K562 (cell line): Measurements from ENCODE around the gene CC2D1A.

Experiments used
- BCL6 ChIP-seq: fragments of 250-450 bp; sonication (Bioruptor Pico); IDR thresholded peaks from 2 replicates; pipeline ENCODE4 v1.4.0; 2020
- GATAD2A ChIP-seq: fragments of 450-650 bp; IDR thresholded peaks from 2 replicates; pipeline ENCODE4 v1.6.1; 2017
- MTA2 ChIP-seq: fragments of 450-650 bp; IDR thresholded peaks from 2 replicates; pipeline ENCODE4 v1.6.1; 2016; ENCODE audit warnings: low read depth
- POLR2AphosphoS5 ChIP-seq: IDR thresholded peaks from 2 replicates; pipeline ENCODE4 v1.6.1; 2011; ENCODE audit warnings: mild to moderate bottlenecking, low read depth, low read length, moderate library complexity; ENCODE audit not compliant: control insufficient read depth, insufficient read depth
- SETDB1 ChIP-seq: IDR thresholded peaks from one replicate; pipeline ENCODE4 v1.6.1; 2012; ENCODE audit warnings: low read length, control low read depth, inconsistent platforms
- SIN3A ChIP-seq, 2 experiments: fragments of 150-350 bp in 1 of 2; IDR thresholded peaks; 2 replicates each; pipeline ENCODE4 v1.6.1; 2011 to 2016; ENCODE audit warnings: borderline replicate concordance in 2 of 2, low read depth in 2 of 2, low read length in 2 of 2, mild to moderate bottlenecking in 2 of 2, moderate library complexity in 2 of 2; ENCODE audit not compliant: control insufficient read depth in 1 of 2
- ZNF449 ChIP-seq: fragments of 250-450 bp; sonication (Bioruptor Pico); IDR thresholded peaks from 2 replicates; pipeline ENCODE4 v1.8.0; 2022; ENCODE audit warnings: moderate library complexity, mild to moderate bottlenecking, inconsistent platforms
- TF ChIP-seq, protein P1 (sequence below): sonication (generic); formaldehyde crosslinking; IDR thresholded peaks from 2 replicates; pipeline ENCODE4 v1.8.1; 2023; ENCODE audit warnings: mild to moderate bottlenecking, missing genetic modification reagents
- TF ChIP-seq, protein P2 (sequence below), 2 experiments: fragments of 450-650 bp in 1 of 2; sonication (generic) in 1 of 2; formaldehyde crosslinking in 1 of 2; IDR thresholded peaks; 2 replicates each; pipeline versions ENCODE4 v1.7.1 to v1.9.0; 2016 to 2022; ENCODE audit warnings: inconsistent platforms in 1 of 2, mild to moderate bottlenecking in 1 of 2, missing genetic modification reagents in 1 of 2

DNA sequence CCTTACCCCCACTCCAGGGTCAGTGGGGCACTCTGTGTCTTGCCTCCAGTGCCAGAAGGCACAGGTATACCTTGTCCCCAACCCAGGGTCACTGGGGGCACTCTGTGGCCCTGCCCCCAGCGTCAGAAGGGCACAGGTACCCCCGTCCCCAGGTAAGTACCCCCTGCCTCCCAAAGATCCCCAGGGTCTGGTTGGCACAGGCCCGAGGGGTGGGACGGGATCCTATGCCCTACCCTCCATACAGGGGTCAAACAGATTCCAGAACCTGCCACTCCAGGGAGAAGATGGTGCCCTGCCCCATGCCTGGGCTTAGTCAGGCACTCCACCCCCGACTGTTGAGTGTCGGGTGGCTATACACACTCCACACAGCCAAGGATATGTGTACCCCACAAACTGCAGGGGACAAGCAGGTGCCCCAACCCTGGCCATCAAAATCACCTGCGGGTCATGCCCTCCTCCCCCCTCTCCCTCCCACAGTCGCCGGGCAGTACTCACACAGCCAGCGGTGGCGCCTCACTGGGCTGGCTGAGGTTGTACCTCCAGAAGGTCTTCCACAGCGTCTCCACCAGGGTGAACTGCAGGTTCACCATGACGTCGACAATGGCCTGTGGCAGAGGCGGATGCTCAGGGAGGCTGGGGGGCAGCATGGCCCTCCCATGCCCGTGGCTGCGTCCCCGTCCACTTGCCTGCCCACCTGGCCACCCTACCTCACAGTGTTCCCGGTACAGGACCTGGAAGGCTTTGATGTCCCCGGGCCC lies 60.1 kb downstream of the CC2D1A start:
- no peak for TF ChIP-seq SETDB1
- no peak for TF ChIP-seq MTA2
- TF ChIP-seq, protein P1, sequence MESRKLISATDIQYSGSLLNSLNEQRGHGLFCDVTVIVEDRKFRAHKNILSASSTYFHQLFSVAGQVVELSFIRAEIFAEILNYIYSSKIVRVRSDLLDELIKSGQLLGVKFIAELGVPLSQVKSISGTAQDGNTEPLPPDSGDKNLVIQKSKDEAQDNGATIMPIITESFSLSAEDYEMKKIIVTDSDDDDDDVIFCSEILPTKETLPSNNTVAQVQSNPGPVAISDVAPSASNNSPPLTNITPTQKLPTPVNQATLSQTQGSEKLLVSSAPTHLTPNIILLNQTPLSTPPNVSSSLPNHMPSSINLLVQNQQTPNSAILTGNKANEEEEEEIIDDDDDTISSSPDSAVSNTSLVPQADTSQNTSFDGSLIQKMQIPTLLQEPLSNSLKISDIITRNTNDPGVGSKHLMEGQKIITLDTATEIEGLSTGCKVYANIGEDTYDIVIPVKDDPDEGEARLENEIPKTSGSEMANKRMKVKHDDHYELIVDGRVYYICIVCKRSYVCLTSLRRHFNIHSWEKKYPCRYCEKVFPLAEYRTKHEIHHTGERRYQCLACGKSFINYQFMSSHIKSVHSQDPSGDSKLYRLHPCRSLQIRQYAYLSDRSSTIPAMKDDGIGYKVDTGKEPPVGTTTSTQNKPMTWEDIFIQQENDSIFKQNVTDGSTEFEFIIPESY (CRISPR knock-in tag), result peak; percentile 82
- TF ChIP-seq BCL6 (CRISPR knock-in tag), result no peak
- no peak for TF ChIP-seq POLR2AphosphoS5
- no peak for TF ChIP-seq ZNF449 (CRISPR knock-in tag)
- TF ChIP-seq, protein P2, sequence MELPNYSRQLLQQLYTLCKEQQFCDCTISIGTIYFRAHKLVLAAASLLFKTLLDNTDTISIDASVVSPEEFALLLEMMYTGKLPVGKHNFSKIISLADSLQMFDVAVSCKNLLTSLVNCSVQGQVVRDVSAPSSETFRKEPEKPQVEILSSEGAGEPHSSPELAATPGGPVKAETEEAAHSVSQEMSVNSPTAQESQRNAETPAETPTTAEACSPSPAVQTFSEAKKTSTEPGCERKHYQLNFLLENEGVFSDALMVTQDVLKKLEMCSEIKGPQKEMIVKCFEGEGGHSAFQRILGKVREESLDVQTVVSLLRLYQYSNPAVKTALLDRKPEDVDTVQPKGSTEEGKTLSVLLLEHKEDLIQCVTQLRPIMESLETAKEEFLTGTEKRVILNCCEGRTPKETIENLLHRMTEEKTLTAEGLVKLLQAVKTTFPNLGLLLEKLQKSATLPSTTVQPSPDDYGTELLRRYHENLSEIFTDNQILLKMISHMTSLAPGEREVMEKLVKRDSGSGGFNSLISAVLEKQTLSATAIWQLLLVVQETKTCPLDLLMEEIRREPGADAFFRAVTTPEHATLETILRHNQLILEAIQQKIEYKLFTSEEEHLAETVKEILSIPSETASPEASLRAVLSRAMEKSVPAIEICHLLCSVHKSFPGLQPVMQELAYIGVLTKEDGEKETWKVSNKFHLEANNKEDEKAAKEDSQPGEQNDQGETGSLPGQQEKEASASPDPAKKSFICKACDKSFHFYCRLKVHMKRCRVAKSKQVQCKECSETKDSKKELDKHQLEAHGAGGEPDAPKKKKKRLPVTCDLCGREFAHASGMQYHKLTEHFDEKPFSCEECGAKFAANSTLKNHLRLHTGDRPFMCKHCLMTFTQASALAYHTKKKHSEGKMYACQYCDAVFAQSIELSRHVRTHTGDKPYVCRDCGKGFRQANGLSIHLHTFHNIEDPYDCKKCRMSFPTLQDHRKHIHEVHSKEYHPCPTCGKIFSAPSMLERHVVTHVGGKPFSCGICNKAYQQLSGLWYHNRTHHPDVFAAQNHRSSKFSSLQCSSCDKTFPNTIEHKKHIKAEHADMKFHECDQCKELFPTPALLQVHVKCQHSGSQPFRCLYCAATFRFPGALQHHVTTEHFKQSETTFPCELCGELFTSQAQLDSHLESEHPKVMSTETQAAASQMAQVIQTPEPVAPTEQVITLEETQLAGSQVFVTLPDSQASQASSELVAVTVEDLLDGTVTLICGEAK (IDR thresholded peaks at IDR 0.05), result no peak
- TF ChIP-seq, protein P2 (CRISPR knock-in tag; IDR thresholded peaks at IDR 0.05), result no peak
- TF ChIP-seq SIN3A (IDR thresholded peaks at IDR 0.05; ENCODE audit: borderline replicate concordance in 2 of 2, control insufficient read depth in 1 of 2, low read depth in 2 of 2, low read length in 2 of 2), result no peak
- no peak for TF ChIP-seq GATAD2A
